HFFc6 (cell line): ENCODE data around the gene TAGLN2. TPM values are rescaled to one million over a fixed set of nuclear protein-coding genes. Genes with fewer than 3 reads are reported as not detected.

Source experiments
- DNase-seq: peaks from one replicate; pipeline ENCODE4 v3.0.0-alpha.2; 2018
- H3K27ac Mint-ChIP-seq: 2 replicates; pipeline ENCODE4 v1.8.0; 2020; ENCODE audit warnings: mild to moderate bottlenecking, mixed read lengths
- H3K27me3 Mint-ChIP-seq: 2 replicates; pipeline ENCODE4 v1.8.0; 2021; ENCODE audit warnings: mild to moderate bottlenecking, moderate library complexity, mixed read lengths; ENCODE audit not compliant: insufficient read depth
- H3K36me3 Mint-ChIP-seq: 2 replicates; pipeline ENCODE4 v1.8.0; 2021; ENCODE audit warnings: low read depth, mixed read lengths
- H3K4me1 Mint-ChIP-seq: 2 replicates; pipeline ENCODE4 v1.8.0; 2020; ENCODE audit warnings: low read depth, mixed read lengths
- H3K4me3 Mint-ChIP-seq: 2 replicates; pipeline ENCODE4 v1.8.0; 2020; ENCODE audit warnings: mild to moderate bottlenecking, moderate library complexity, mixed read lengths
- H3K9me3 Mint-ChIP-seq: 2 replicates; pipeline ENCODE4 v1.8.0; 2020; ENCODE audit warnings: mild to moderate bottlenecking, mixed read lengths
- CTCF ChIP-seq: fragments of 200-600 bp; sonication (generic); IDR thresholded peaks from 2 replicates; pipeline ENCODE4 v1.5.0; 2021; ENCODE audit warnings: antibody characterized with exemption, mild to moderate bottlenecking
- microRNA-seq: library from miRNA; unstranded; fragments of <30 nt; microRNA quantifications from one replicate; pipeline ENCODE4, GENCODE V29; 2019
- total RNA-seq, 6 experiments: library from RNA; stranded (reverse); fragmentation: NEBNext Ultra II Directional; extraction: Animal tissue kit (Norgen Biotek cat#: 25700); gene quantifications; 2 replicates in 1 of 6; 3 replicates in 5 of 6; pipeline ENCODE4 v1.2.3, GENCODE V29; 2021

TAGLN2 gene
- total RNA-seq, 6 experiments from 2014 or later = 560 to 914 (median 815) TPM

GRCh38 chr1:159868766-159869165 lies 56.5 kb downstream of the TAGLN2 start:
- no peak for TF ChIP-seq CTCF
- H3K27me3 Mint-ChIP-seq = peaks cover 1% of the 10 kb centered on the region; the same call in 1 of the 2 replicates
- H3K27ac Mint-ChIP-seq = peak overlapping the region; percentile 75
- peaks cover 47% of the 10 kb centered on the region for H3K4me1 Mint-ChIP-seq
- no peaks in the 10 kb centered on the region for H3K9me3 Mint-ChIP-seq
- peak overlapping the region; percentile 28 for H3K4me3 Mint-ChIP-seq
- H3K36me3 Mint-ChIP-seq = peaks cover 5% of the 10 kb centered on the region; the same call in 1 of the 2 replicates
- no peak for DNase-seq

Small RNAs within 50 kb of the gene (microRNA-seq; reads per million reads assigned to microRNA genes)
- gene MIR4259 = not detected

Other genes starting within 250 kb of the TAGLN2 start
- gene CRP, start 210.9 kb downstream of the TAGLN2 start, total RNA-seq = not detected
- gene DUSP23, start 144.5 kb downstream of the TAGLN2 start, total RNA-seq = 10 to 100 TPM; 23.3 to 26.3 (median 23.5) TPM
- gene FCRL6, start 123.1 kb downstream of the TAGLN2 start, total RNA-seq = not detected
- under 1 TPM; 0.09 to 0.99 (median 0.40) TPM for gene SLAMF8, start 98.6 kb downstream of the TAGLN2 start, total RNA-seq
- gene VSIG8, start 62.9 kb downstream of the TAGLN2 start, total RNA-seq = not detected
- 1 to 10 TPM in 4 of 6 experiments, under 1 TPM in 2; 0.94 to 2.5 (median 1.2) TPM for gene CFAP45, start 25.3 kb downstream of the TAGLN2 start, total RNA-seq
- gene IGSF9, start 20.1 kb upstream of the TAGLN2 start, total RNA-seq = not detected
- gene SLAMF9, start 28.7 kb upstream of the TAGLN2 start, total RNA-seq = under 1 TPM in 3 of 6 experiments, not detected in 3; 0.41 to 0.51 (median 0.46) TPM
- gene PIGM, start 106.5 kb upstream of the TAGLN2 start, total RNA-seq = 1 to 10 TPM; 6.7 to 8.4 (median 7.7) TPM
- not detected for gene KCNJ10, start 144.7 kb upstream of the TAGLN2 start, total RNA-seq
- not detected for gene KCNJ9, start 156.0 kb upstream of the TAGLN2 start, total RNA-seq
- gene IGSF8, start 173.1 kb upstream of the TAGLN2 start, total RNA-seq = 10 to 100 TPM in 5 of 6 experiments, 1 to 10 TPM in 1; 9.6 to 12.9 (median 11.2) TPM
- under 1 TPM in 5 of 6 experiments, not detected in 1; 0.09 to 0.17 (median 0.14) TPM for gene ATP1A2, start 190.3 kb upstream of the TAGLN2 start, total RNA-seq
- not detected for gene ATP1A4, start 226.1 kb upstream of the TAGLN2 start, total RNA-seq